GM12878 (cell line): Measurements from ENCODE around the gene MT1H. TPM values are rescaled to one million over a fixed set of nuclear protein-coding genes. Genes with fewer than 3 reads are reported as not detected.

Experiments
- ATAC-seq: fragments of 200-7000 bp; cut with Tn5 transposase; 3 replicates; pipeline ENCODE4 v1.9.1; 2020; ENCODE audit warnings: mild to moderate bottlenecking, moderate library complexity
- BruUV-seq: library from RNA; stranded (reverse); fragments of 400-500 nt; replicated peaks from 2 replicates; lab custom pipeline; 2021; lab: Mats Ljungman, UMichigan
- CTCF ChIA-PET: fragments of 300-600 bp; sonication (Branson Sonifier 250); formaldehyde crosslinking; extraction: SDS; loops from one replicate; lab custom pipeline; 2021; ENCODE audit warnings: inconsistent platforms; lab: Yijun Ruan, JAX
- POLR2A ChIA-PET: fragments of 350-600 bp; formaldehyde crosslinking; extraction: SDS; loops from one replicate; lab custom pipeline; 2021; ENCODE audit warnings: inconsistent platforms; lab: Charles Lee
- RAD21 ChIA-PET: fragments of 300-600 bp; sonication (Branson Sonifier 250); formaldehyde crosslinking; loops from one replicate; lab custom pipeline; 2023; ENCODE audit warnings: antibody characterized with exemption; ENCODE audit not compliant: unreplicated experiment; lab: Charles Lee
- SMC1A ChIA-PET: fragments of 300-600 bp; sonication (Branson Sonifier 250); formaldehyde crosslinking; loops from one replicate; lab custom pipeline; 2023; ENCODE audit not compliant: unreplicated experiment, uncharacterized antibody; lab: Charles Lee
- DNase-seq: peaks from one replicate; pipeline ENCODE4 v3.0.0-alpha.2; 2011; ENCODE audit warnings: low read depth, low spot score
- FAIRE-seq: peaks from 3 replicates; lab custom pipeline; 2011; peaks lifted over from hg19 to GRCh38; lab: Jason Lieb, UNC
- H2AFZ ChIP-seq: 2 replicates; pipeline ENCODE4 v1.6.0; 2011; ENCODE audit warnings: low read depth, low read length, control low read depth; ENCODE audit not compliant: control insufficient read depth
- H3K27ac ChIP-seq: 2 replicates; pipeline ENCODE4 v1.5.1; 2011; ENCODE audit warnings: control low read depth; ENCODE audit not compliant: control insufficient read depth, insufficient read depth
- H3K27me3 ChIP-seq, 2 experiments: replicated peaks in 1 of 2; 2 replicates each; pipeline versions ENCODE4 v1.6.0 to v1.6.1; 2011; ENCODE audit warnings: low read length in 1 of 2; ENCODE audit not compliant: control insufficient read depth in 2 of 2, insufficient read depth in 2 of 2
- H3K36me3 ChIP-seq, 2 experiments: 2 replicates each; pipeline ENCODE4 v1.5.1; 2011; ENCODE audit warnings: low read length in 1 of 2; ENCODE audit not compliant: control insufficient read depth in 2 of 2, insufficient read depth in 2 of 2
- H3K4me1 ChIP-seq: 2 replicates; pipeline ENCODE4 v1.6.1; 2011; ENCODE audit warnings: mild to moderate bottlenecking, low read length, moderate library complexity, mixed read lengths; ENCODE audit not compliant: control insufficient read depth, insufficient read depth
- H3K4me2 ChIP-seq: 2 replicates; pipeline ENCODE4 v1.6.0; 2011; ENCODE audit warnings: control low read depth; ENCODE audit not compliant: control insufficient read depth, insufficient read depth
- H3K4me3 ChIP-seq: fragments of 200-600 bp; sonication (generic); 2 replicates; pipeline ENCODE4 v1.5.1; 2016
- H3K79me2 ChIP-seq: 2 replicates; pipeline ENCODE4 v1.6.0; 2011; ENCODE audit warnings: low read length; ENCODE audit not compliant: control insufficient read depth, insufficient read depth
- H3K9ac ChIP-seq: 2 replicates; pipeline ENCODE4 v1.8.0; 2011; ENCODE audit warnings: low read length, control low read depth, mixed read lengths; ENCODE audit not compliant: control insufficient read depth, insufficient read depth
- H3K9me3 ChIP-seq: replicated peaks from 3 replicates; pipeline ENCODE4 v1.5.1; 2011; ENCODE audit warnings: mild to moderate bottlenecking, low read length; ENCODE audit not compliant: control insufficient read depth, insufficient read depth
- H4K20me1 ChIP-seq: 2 replicates; pipeline ENCODE4 v1.6.0; 2011; ENCODE audit not compliant: control insufficient read depth, insufficient read depth
- CBX5 ChIP-seq: sonication (generic); IDR thresholded peaks from 2 replicates; pipeline ENCODE4 v1.6.1; 2016; ENCODE audit warnings: low read depth, moderate library complexity, mild to moderate bottlenecking, inconsistent platforms
- DPF2 ChIP-seq: fragments of 450-650 bp; IDR thresholded peaks from 2 replicates; pipeline ENCODE4 v1.6.1; 2017; ENCODE audit warnings: mild to moderate bottlenecking
- MTA3 ChIP-seq: IDR thresholded peaks from 2 replicates; pipeline ENCODE4 v1.6.1; 2012; ENCODE audit warnings: low read length, inconsistent platforms, borderline replicate concordance
- NFYB ChIP-seq: IDR thresholded peaks from 2 replicates; pipeline ENCODE4 v1.6.1; 2011; ENCODE audit warnings: low read depth, mild to moderate bottlenecking, low read length, improper control_type of control experiment, moderate library complexity; ENCODE audit not compliant: insufficient read depth
- RBBP5 ChIP-seq: fragments of 200-600 bp; sonication (generic); conservative IDR thresholded peaks from 2 replicates; pipeline ENCODE4 v1.6.1; 2016
- SRF ChIP-seq, 2 experiments: IDR thresholded peaks; 2 replicates each; pipeline ENCODE4 v1.6.1; 2011; ENCODE audit warnings: low read depth in 2 of 2, low read length in 2 of 2, mild to moderate bottlenecking in 1 of 2, moderate library complexity in 1 of 2
- TARDBP ChIP-seq: IDR thresholded peaks from 2 replicates; pipeline ENCODE4 v1.6.1; 2016; ENCODE audit warnings: borderline replicate concordance
- YY1 ChIP-seq: IDR thresholded peaks from 2 replicates; pipeline ENCODE4 v1.6.1; 2011; ENCODE audit warnings: low read depth, mild to moderate bottlenecking, low read length
- ZNF217 ChIP-seq: fragments of 450-650 bp; IDR thresholded peaks from 2 replicates; pipeline ENCODE4 v1.6.1; 2017; ENCODE audit warnings: antibody characterized with exemption, mild to moderate bottlenecking
- ZZZ3 ChIP-seq: IDR thresholded peaks from 2 replicates; pipeline ENCODE4 v1.6.1; 2011; ENCODE audit warnings: low read depth; ENCODE audit not compliant: control insufficient read depth, insufficient read length
- WGBS: methylation state at CpG from one replicate; pipeline ENCODE4 v1.1.6; 2016; ENCODE audit warnings: low lambda C conversion rate; ENCODE audit not compliant: insufficient replicate concordance, insufficient coverage; ENCODE audit errors: missing lambda C conversion rate; 5-methylcytosine and 5-hydroxymethylcytosine counted together
- in situ Hi-C: fragments of 300-500 bp; cut with MboI; formaldehyde crosslinking; loops from 9 replicates; pipeline ENCODE4 v1.14.3; 2018; ENCODE audit warnings: mixed read lengths
- intact Hi-C: fragments of 100-400 bp; cut with micrococcal nuclease; formaldehyde crosslinking; loops from one replicate; pipeline ENCODE4 v1.14.2; 2022; ENCODE audit not compliant: unreplicated experiment
- polyA plus RNA-seq, 11 experiments: library from polyadenylated mRNA; depleted of rRNA in 4 of 11; unstranded in 6 of 11; stranded (reverse) in 5 of 11; fragments of >200 nt; fragmentation: Nextera tagmentation in 4 of 11; fragmentation: Illumina TruSeq in 1 of 11; extraction: Ambion mirVana in 4 of 11; extraction: Trizol in 1 of 11; gene quantifications; 1 replicate in 1 of 11; 2 replicates in 10 of 11; pipeline versions ENCODE4 v1.2.1 to v1.2.3, GENCODE V29; 2011 to 2016; ENCODE audit warnings: inconsistent platforms in 2 of 11, missing spikeins in 2 of 11, low read depth in 1 of 11
- total RNA-seq, 4 experiments: library from RNA; depleted of rRNA in 3 of 4; stranded (reverse); fragments of >200 nt in 3 of 4; fragmentation: Illumina TruSeq in 1 of 4; extraction: Trizol in 1 of 4; gene quantifications; 2 replicates each; pipeline versions ENCODE4 v1.2.1 to v1.2.3, GENCODE V29; 2013 to 2021
- TF ChIP-seq, protein P1 (sequence below): IDR thresholded peaks from 2 replicates; pipeline ENCODE4 v1.6.1; 2012; ENCODE audit warnings: low read depth, low read length, improper control_type of control experiment
- TF ChIP-seq, protein P2 (sequence below): fragments of 450-650 bp; IDR thresholded peaks from 2 replicates; pipeline ENCODE4 v1.6.1; 2017; ENCODE audit warnings: mild to moderate bottlenecking, low read depth, inconsistent platforms; ENCODE audit not compliant: poor library complexity, severe bottlenecking

MT1H gene
- total and polyA plus RNA-seq, 10 of the 15 experiments (the other 5 are each of a cell fraction or from before 2014, with no cell fraction given), result 0.40 to 6.0 (median 1.1) TPM; not detected in 2

DNA sequence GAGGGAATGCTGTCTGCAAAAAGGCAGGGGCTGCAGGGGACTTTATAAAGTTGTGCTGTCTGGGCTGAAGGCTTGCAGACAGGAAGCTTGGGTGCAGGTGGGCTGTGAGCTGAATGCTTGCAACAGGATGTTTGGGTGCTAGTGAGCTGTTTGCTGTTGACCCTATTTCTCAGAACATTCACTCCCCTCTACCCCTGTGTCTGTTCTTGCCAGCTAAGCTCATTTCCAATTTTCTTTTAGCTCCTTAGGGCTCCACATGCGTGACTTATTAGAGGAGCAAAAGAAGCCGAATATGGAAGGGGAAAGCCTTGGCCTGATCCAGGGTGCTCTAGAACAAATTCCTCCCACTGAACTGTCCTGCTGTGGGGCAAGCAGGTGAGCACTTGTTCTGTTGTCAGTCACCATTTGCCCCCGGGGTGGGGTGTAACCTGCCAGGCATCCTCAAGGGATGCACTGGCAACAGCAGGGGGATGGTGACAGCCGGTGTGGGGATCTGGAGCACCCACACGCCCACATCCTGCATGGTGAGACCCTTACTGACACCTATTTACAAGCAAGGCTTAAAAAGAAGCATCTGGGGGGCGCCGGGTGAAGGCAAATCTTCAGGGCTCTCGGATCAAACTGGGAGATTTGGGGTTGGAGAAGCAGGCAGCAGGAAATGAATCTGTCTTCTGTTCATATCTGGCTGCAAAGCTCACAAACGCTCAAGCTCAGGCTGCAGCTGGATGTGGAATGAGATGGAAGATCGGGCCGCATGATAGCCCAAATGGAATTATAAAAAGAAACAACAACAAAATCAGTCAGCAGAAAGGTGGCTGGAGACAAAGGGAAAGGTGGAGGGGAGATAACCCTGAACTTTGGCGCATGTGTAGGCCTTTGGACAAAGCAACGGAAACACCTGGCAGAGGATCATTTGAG lies 39.2 kb downstream of the MT1H start:
- Histone ChIP-seq H3K4me2 (no peak overlapping the region), H3K27ac (no peak overlapping the region), H4K20me1 (no peaks in the 10 kb centered on the region), H3K4me1 (no peaks in the 10 kb centered on the region), H3K9me3 (no peaks in the 10 kb centered on the region; the same call in 2 of the 3 replicates), H3K4me3 (no peak overlapping the region), H3K36me3 (no peaks in the 10 kb centered on the region), H3K79me2 (no peaks in the 10 kb centered on the region), H3K9ac (no peak overlapping the region), H2AFZ (no peak overlapping the region), H3K27me3 (no peaks in the 10 kb centered on the region)
- DNase-seq, result no peak
- no peak for FAIRE-seq
- POLR2A ChIA-PET, result no interaction called here
- intact Hi-C loops (loop anchor here (10.0 kb wide), 1 partner anchor 394 kb away; no protein-coding TSS in a partner anchor), in situ Hi-C loops (loop anchor here (5.0 kb wide), 1 partner anchor 131 kb away; no protein-coding TSS in a partner anchor)
- peak; percentile 35; the same call in 1 of the 3 replicates for ATAC-seq
- SMC1A ChIA-PET, result interaction anchor here (0.7 to 1.8 kb wide), 3 partner anchors 65 to 132 kb away, joined by 3 to 12 read pairs (median 5); no protein-coding TSS in a partner anchor
- RAD21 ChIA-PET, result interaction anchor here (0.7 kb wide), 1 partner anchor 117 kb away, joined by 3 read pairs; no protein-coding TSS in a partner anchor
- 54% methylated on average over 13 of the region's 13 CpGs for WGBS
- CTCF ChIA-PET, result interaction anchor here (0.8 to 1.6 kb wide), 3 partner anchors 18 to 159 kb away, joined by 3 to 4 read pairs (median 3); no protein-coding TSS in a partner anchor
- TF ChIP-seq, protein P1, sequence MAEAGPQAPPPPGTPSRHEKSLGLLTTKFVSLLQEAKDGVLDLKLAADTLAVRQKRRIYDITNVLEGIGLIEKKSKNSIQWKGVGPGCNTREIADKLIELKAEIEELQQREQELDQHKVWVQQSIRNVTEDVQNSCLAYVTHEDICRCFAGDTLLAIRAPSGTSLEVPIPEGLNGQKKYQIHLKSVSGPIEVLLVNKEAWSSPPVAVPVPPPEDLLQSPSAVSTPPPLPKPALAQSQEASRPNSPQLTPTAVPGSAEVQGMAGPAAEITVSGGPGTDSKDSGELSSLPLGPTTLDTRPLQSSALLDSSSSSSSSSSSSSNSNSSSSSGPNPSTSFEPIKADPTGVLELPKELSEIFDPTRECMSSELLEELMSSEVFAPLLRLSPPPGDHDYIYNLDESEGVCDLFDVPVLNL, result no peak
- TF ChIP-seq YY1 (no peak), CBX5 (no peak), NFYB (no peak), MTA3 (no peak), SRF (IDR thresholded peaks at IDR 0.05; ENCODE audit: low read depth in 2 of 2, low read length in 2 of 2) (no peak), RBBP5 (no peak), ZNF217 (no peak), DPF2 (no peak), ZZZ3 (no peak), TARDBP (no peak)
- TF ChIP-seq, protein P2, sequence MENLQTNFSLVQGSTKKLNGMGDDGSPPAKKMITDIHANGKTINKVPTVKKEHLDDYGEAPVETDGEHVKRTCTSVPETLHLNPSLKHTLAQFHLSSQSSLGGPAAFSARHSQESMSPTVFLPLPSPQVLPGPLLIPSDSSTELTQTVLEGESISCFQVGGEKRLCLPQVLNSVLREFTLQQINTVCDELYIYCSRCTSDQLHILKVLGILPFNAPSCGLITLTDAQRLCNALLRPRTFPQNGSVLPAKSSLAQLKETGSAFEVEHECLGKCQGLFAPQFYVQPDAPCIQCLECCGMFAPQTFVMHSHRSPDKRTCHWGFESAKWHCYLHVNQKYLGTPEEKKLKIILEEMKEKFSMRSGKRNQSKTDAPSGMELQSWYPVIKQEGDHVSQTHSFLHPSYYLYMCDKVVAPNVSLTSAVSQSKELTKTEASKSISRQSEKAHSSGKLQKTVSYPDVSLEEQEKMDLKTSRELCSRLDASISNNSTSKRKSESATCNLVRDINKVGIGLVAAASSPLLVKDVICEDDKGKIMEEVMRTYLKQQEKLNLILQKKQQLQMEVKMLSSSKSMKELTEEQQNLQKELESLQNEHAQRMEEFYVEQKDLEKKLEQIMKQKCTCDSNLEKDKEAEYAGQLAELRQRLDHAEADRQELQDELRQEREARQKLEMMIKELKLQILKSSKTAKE, result no peak
- BruUV-seq, result no TSS peak
